Measurements from ENCODE around the gene ACOX2. TPM values are rescaled to one million over a fixed set of nuclear protein-coding genes. Genes with fewer than 3 reads are reported as not detected.

ACOX2 gene
- total RNA-seq, 1 experiment from 2014 or later: 10.8 TPM

DNA sequence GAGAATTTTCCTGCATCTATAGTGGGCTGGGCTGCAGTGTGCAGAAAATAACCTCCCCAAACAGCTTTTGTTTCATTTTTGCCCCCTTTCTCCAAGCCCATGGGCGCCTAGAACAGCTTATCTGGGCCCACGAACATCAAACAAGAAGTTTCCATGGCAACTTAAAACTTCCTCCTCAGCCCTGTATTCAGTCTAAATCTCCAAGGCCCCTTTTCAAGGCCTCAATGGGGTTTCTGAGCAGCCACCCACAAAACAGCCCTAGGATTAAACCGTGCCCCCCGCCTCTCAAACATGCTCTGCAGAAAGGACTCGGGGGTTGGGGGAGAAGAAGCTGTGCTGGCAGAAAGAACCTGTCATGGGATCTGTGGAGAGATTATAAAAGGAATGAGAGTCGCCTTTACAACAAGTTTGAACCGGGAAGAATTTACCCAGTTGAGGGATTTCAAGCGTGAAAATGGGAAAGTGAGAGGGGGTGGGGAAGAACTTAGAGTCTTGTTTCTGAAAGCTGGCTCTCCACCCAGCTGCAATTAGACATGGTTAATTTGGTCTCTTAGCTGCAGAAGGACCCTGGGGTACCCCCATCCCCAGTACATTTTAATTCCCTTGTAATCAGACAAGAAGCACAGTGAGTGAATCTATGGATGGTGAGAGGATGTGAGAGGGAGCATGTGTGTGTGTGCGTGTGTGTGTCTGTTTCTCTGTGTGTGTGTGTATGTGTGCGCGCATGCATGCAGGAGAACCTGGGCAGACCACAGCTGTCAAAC, 44.5 kb upstream of the ACOX2 start:
- H3K9me2 ChIP-seq (replicated peaks; ENCODE audit: low read length): no peaks in the 10 kb centered on the region
- CTCF ChIA-PET: no interaction called here

DNA sequence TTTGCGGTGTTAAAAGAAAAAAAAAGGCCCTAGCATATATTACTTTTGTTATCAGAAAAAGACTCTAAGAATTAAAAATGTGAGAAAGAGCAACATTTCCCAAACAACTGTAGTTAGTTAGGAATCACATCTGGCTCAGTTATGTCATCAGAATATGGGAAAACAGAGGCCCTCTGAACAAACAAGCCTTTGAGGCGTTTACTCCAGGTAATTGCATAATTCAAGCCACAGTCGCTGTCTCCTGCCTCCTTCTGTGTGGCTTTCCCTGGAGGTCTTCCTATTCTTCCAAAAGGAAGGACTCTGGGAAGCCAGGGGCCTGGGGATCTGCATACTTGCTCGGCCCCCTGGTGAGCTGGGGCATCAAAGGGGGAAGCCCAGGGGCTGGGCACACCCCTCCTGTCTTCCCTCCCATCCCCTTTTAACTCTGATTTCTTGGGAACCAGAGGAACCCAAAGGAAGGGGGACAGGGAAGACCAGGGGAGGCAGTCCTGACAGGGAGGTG, 43.9 kb upstream of the ACOX2 start:
- H3K9me3 ChIP-seq (ENCODE audit: low read length): no peaks in the 10 kb centered on the region
- H3K9me2 ChIP-seq (replicated peaks; ENCODE audit: low read length): no peaks in the 10 kb centered on the region
- no peak overlapping the region for H3K27ac ChIP-seq (ENCODE audit: low read length)
- POLR2A ChIA-PET (ENCODE audit: unreplicated experiment): no interaction called here
- BruUV-seq (replicated peaks): no TSS peak
- H3F3A ChIP-seq (ENCODE audit: low read length, unreplicated experiment): no peaks in the 10 kb centered on the region
- CTCF ChIA-PET: no interaction called here
- H4K20me1 ChIP-seq (ENCODE audit: low read length): no peaks in the 10 kb centered on the region
- H3K79me2 ChIP-seq (ENCODE audit: low read length): no peaks in the 10 kb centered on the region
- no peaks in the 10 kb centered on the region for H3K27me3 ChIP-seq (ENCODE audit: low read length)
- H3K4me2 ChIP-seq (ENCODE audit: low read length): no peak overlapping the region
- no peak for TF ChIP-seq EZH2 (IDR thresholded peaks at IDR 0.05; ENCODE audit: low read length, unreplicated experiment)
- TF ChIP-seq, protein P1, sequence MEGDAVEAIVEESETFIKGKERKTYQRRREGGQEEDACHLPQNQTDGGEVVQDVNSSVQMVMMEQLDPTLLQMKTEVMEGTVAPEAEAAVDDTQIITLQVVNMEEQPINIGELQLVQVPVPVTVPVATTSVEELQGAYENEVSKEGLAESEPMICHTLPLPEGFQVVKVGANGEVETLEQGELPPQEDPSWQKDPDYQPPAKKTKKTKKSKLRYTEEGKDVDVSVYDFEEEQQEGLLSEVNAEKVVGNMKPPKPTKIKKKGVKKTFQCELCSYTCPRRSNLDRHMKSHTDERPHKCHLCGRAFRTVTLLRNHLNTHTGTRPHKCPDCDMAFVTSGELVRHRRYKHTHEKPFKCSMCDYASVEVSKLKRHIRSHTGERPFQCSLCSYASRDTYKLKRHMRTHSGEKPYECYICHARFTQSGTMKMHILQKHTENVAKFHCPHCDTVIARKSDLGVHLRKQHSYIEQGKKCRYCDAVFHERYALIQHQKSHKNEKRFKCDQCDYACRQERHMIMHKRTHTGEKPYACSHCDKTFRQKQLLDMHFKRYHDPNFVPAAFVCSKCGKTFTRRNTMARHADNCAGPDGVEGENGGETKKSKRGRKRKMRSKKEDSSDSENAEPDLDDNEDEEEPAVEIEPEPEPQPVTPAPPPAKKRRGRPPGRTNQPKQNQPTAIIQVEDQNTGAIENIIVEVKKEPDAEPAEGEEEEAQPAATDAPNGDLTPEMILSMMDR (conservative IDR thresholded peaks at IDR 0.05; ENCODE audit: low read depth, low read length): no peak
- TF ChIP-seq EZH2phosphoT487 (IDR thresholded peaks at IDR 0.05; ENCODE audit: borderline replicate concordance, low read length): no peak
- H2AFZ ChIP-seq (ENCODE audit: low read length): no peak overlapping the region
- H3K4me1 ChIP-seq (ENCODE audit: insufficient read depth, low read length): peaks cover 10% of the 10 kb centered on the region; the same call in 1 of the 2 replicates
- no peak overlapping the region for H3K4me3 ChIP-seq (ENCODE audit: low read length)
- H3K36me3 ChIP-seq (ENCODE audit: low read depth, low read length): no peaks in the 10 kb centered on the region
- no peak for ATAC-seq
- DNase-seq: no peak
- intact Hi-C loops (cut with micrococcal nuclease): no loop called here
- H3K9ac ChIP-seq (ENCODE audit: low read length): no peak overlapping the region

More for the DNA sequence above, 44.5 kb upstream of the ACOX2 start:
- no peak for DNase-seq
- Histone ChIP-seq H3F3A (ENCODE audit: low read length, unreplicated experiment) (no peaks in the 10 kb centered on the region), H2AFZ (ENCODE audit: low read length) (no peak overlapping the region), H3K9me3 (ENCODE audit: low read length) (no peaks in the 10 kb centered on the region), H3K36me3 (ENCODE audit: low read depth, low read length) (no peaks in the 10 kb centered on the region), H4K20me1 (ENCODE audit: low read length) (no peaks in the 10 kb centered on the region), H3K27me3 (ENCODE audit: low read length) (no peaks in the 10 kb centered on the region), H3K4me2 (ENCODE audit: low read length) (no peak overlapping the region), H3K4me3 (ENCODE audit: low read length) (no peak overlapping the region), H3K9ac (ENCODE audit: low read length) (no peak overlapping the region), H3K79me2 (ENCODE audit: low read length) (no peaks in the 10 kb centered on the region), H3K27ac (ENCODE audit: low read length) (no peak overlapping the region), H3K4me1 (ENCODE audit: insufficient read depth, low read length) (peaks cover 13% of the 10 kb centered on the region; the same call in 1 of the 2 replicates)
- TF ChIP-seq EZH2 (IDR thresholded peaks at IDR 0.05; ENCODE audit: low read length, unreplicated experiment) (no peak), EZH2phosphoT487 (IDR thresholded peaks at IDR 0.05; ENCODE audit: borderline replicate concordance, low read length) (no peak)
- TF ChIP-seq, protein P1 (conservative IDR thresholded peaks at IDR 0.05; ENCODE audit: low read depth, low read length): no peak
- no TSS peak for BruUV-seq (replicated peaks)
- POLR2A ChIA-PET (ENCODE audit: unreplicated experiment): no interaction called here
- intact Hi-C loops (cut with micrococcal nuclease): no loop called here
- ATAC-seq: no peak

DNA sequence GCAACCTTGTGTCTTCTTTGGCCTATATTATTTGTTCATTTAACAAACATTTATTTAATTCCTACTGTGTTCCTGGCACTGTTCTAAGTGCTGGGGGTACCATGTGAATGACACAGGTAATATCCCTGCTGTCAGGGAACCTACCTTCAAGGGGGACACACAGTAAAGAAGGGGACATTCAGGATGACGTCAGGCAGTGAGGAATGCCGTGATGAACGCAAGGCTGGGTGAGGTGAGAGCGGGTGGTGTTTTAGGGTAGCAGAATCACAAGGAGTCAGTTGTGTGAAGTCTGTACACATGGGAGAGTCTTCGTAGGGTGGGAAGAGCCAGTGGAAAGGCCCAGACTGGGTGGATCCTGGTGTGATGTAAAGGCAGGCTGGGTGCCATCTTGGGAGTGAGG, 41.9 kb upstream of the ACOX2 start:
- no peaks in the 10 kb centered on the region for H3K4me1 ChIP-seq (ENCODE audit: insufficient read depth, low read length)
- H3K36me3 ChIP-seq (ENCODE audit: low read depth, low read length): no peaks in the 10 kb centered on the region
- H3K9ac ChIP-seq (ENCODE audit: low read length): no peak overlapping the region
- H3K27me3 ChIP-seq (ENCODE audit: low read length): no peaks in the 10 kb centered on the region
- no peak overlapping the region for H2AFZ ChIP-seq (ENCODE audit: low read length)
- DNase-seq: no peak
- intact Hi-C loops (cut with micrococcal nuclease): no loop called here
- H3K4me2 ChIP-seq (ENCODE audit: low read length): no peak overlapping the region
- BruUV-seq (replicated peaks): no TSS peak
- H4K20me1 ChIP-seq (ENCODE audit: low read length): no peaks in the 10 kb centered on the region
- TF ChIP-seq EZH2 (IDR thresholded peaks at IDR 0.05; ENCODE audit: low read length, unreplicated experiment): no peak
- no peak for TF ChIP-seq EZH2phosphoT487 (IDR thresholded peaks at IDR 0.05; ENCODE audit: borderline replicate concordance, low read length)
- H3K9me2 ChIP-seq (replicated peaks; ENCODE audit: low read length): no peaks in the 10 kb centered on the region
- H3K79me2 ChIP-seq (ENCODE audit: low read length): no peaks in the 10 kb centered on the region
- H3K9me3 ChIP-seq (ENCODE audit: low read length): no peaks in the 10 kb centered on the region
- no peaks in the 10 kb centered on the region for H3F3A ChIP-seq (ENCODE audit: low read length, unreplicated experiment)
- ChIA-PET CTCF (no interaction called here), POLR2A (ENCODE audit: unreplicated experiment) (no interaction called here)
- no peak overlapping the region for H3K4me3 ChIP-seq (ENCODE audit: low read length)
- no peak for ATAC-seq
- no peak overlapping the region for H3K27ac ChIP-seq (ENCODE audit: low read length)
